Activated CD4-positive, alpha-beta T cell treated with anti-CD3 and anti-CD28 coated beads for 1 hour (primary cell): Measurements from ENCODE around the gene MIXL1.
"Not testable (repeated sequence)": the region's sequence is repeated elsewhere in the genome, so short reads cannot be mapped to it uniquely, and the experiment has no call there.

Source experiments
- DNase-seq: peaks from one replicate; pipeline ENCODE4 v3.0.0-alpha.2; 2020

MIXL1 gene

GRCh38 chr1:226215239-226215638, 8.2 kb upstream of the MIXL1 start:
- no peak for DNase-seq

DNA sequence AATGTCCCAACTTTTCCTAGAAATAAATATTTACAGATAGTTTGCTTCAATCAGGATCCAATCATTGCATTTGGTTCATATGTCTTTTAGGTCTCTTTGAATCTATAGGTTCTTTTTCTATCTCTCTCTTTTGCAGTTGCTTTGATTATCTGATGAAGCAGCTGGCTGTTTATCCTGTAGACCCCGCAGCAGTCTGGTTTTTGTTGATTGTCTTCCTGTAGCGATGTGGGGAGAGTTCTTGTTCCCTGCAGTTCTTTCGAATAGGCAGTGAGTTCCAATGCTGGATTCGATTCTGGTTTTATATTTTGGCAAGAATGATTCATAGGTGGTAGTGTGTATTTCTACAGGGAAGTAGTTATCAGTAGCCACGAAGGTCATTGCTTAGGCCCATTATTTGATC, 7.4 kb upstream of the MIXL1 start:
- no peak for DNase-seq

DNA sequence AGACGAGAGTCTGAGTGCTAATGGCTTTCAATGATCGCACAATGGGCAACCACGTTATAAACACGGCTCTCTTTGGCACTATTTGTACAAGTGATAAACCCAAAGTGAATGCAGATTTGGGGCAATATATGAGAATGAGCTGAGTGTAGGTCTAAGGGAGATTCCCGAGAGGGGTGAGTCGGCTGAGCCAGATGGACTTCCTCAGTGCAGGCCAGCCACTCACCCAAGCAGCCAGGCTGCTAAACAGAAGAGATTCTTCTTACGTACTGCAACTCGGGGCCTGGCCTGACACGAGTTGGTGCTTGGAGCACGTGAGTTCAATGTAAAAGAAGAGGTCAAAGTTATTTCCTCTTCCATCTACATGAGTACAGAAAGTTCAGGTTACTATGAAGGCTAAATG, 6.2 kb upstream of the MIXL1 start:
- DNase-seq: no peak

DNA sequence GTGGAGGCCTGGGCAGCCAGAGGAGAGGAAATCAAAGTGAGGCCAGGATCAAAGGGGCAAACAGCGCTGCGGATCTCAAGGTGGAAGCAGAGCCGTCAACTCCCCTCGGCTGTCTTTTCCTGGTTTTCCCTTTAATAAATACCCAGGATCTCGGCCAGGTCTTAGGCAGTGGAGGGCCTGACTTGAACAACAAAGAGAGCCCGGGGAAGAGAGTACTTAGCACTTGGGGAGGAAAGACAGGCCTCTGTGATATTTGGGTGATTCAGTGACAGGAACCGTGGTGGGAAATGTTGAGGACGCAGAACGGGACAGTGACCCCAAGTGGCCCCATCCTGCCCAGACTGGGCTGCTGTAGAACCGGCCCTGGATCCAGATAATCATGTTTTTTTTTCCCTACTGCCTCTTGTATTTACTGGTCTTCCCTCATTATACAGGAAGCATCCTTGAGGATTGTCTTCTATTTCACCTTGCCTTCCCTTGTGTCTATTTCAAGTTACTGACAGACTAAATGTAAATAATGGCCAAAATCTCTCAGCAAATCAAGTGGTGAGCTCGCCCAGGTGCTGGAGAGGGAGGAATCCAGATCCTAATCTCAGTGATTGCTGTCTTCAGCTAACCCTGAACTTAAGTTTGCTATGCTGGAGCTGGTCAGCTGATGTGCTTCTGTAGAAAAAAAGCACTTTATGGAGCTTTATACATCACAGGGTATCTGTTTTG, 2.8 kb upstream of the MIXL1 start:
- no peak for DNase-seq

DNA sequence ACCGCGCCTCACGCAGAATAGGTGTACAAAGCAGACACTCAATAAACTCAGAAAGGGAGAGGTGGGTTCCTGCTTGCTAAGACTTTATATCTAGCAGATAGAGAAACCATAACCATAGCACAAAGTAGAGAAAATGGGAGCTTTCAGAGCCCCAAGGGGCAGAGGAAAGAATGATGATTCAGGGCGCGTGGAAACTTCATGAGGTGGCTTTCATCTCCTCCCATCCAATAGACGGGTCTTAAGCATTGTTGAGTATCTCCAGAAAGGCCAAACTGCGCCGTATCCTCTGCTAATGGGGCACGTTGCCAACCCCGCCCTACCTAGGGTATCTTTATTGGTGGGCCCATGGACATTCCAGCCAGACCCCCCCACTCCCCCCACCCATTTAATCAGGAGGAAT, 778 bp upstream of the MIXL1 start:
- DNase-seq: no peak

DNA sequence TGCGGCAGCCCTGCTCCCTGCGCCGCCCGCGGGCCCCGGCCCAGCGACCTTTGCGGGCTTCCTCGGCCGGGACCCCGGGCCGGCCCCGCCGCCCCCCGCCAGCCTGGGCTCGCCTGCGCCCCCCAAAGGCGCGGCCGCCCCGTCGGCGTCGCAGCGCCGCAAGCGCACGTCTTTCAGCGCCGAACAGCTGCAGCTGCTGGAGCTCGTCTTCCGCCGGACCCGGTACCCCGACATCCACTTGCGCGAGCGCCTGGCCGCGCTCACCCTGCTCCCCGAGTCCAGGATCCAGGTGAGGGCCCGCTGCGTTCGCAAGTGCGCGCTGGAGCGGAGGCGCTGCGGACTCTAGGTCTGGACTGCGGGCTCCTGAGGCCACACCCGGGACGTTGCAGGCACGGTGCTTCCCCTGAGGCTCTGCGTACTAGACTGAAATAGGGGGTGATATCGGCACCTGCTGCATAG, 351 bp downstream of the MIXL1 start:
- DNase-seq: no peak

GRCh38 chr1:226226601-226227000, 3.1 kb downstream of the MIXL1 start:
- no peak for DNase-seq

- no peak for DNase-seq
These were observed 9.8 kb downstream of the MIXL1 start for GRCh38 chr1:226233293-226233692.

GRCh38 chr1:226233806-226234205, 10.3 kb downstream of the MIXL1 start:
- DNase-seq: no peak

GRCh38 chr1:226236826-226237225, 13.4 kb downstream of the MIXL1 start:
- no peak for DNase-seq

GRCh38 chr1:226239421-226239820, 16.0 kb downstream of the MIXL1 start:
- DNase-seq: no peak

DNA sequence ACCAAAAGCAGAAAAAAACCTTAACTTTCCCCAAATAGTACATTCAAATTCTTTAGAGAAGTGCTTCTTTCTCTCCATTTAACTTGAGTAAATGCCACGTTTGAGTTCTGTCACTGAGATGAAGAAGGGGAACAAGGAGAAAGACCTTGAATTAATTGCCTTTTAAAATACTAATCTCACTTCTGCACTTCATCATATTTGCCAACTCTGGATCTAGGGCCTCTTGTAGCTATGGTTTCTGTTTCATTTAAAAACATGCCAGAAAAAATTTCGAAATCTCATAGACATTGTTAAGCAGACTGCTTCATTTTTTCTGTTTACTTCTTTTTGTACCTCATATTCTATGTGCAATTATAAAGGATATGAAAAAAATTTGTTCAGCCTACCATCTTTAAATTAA, 24.6 kb downstream of the MIXL1 start:
- no peak for DNase-seq

DNA sequence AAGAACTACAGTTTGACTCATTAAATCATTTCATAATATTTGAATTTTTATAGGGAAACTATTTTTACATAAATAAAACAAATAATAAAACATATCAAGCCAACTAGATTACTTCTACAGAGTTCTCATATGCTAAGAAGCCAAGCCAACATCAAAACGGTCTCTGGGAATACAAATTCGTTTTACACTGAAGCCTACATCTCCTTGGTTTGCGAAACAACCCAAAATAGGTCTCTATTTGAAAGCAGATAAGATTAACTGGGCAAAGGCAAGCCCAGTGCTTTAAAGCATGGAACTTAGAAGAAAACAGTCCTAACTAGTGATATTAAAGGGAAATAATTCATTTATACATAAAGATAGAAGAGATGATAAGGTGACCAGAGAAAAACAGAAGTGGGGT, 25.3 kb downstream of the MIXL1 start:
- DNase-seq: no peak

DNA sequence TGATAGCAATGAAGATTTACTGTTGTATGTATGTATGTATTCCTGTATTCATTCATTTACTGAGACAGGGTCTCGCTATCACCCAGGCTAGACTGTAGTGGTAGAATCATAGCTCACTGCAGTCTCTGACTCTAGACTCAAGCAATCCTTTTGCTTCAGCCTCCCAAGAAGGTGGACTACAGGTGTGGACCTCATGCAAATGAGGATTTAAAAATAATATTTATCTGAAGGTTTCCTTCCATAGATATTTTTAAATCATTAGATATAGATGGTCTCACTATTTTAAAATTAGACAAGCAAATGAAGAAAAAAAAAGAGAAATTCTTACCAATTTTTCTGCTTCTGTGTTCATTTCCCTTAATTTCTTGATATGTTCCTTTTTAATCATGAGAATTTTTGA, 27.0 kb downstream of the MIXL1 start:
- no peak for DNase-seq

GRCh38 chr1:226252841-226253240, 29.4 kb downstream of the MIXL1 start:
- not testable (repeated sequence) for DNase-seq

DNA sequence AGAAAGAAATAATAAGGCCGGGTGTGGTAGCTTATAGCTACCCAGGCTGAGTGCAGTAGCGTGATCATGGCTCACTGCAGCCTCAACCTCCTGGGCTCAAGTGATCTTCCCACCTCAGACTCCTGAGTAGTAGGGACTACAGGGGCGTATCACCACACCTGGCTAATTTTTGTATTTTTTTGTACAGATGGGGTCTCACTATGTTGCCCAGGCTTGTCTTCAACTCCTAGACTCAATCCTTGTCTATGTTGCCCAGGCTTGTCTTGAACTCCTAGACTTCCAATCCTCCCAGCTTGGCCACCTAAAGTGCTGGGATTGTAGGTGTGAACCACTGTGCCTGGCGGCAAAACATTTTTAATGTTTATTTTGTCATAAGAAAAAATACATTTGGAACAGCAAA, 30.5 kb downstream of the MIXL1 start:
- DNase-seq: no peak

- DNase-seq: no peak
These were observed 31.9 kb downstream of the MIXL1 start for GRCh38 chr1:226255380-226255779.

DNA sequence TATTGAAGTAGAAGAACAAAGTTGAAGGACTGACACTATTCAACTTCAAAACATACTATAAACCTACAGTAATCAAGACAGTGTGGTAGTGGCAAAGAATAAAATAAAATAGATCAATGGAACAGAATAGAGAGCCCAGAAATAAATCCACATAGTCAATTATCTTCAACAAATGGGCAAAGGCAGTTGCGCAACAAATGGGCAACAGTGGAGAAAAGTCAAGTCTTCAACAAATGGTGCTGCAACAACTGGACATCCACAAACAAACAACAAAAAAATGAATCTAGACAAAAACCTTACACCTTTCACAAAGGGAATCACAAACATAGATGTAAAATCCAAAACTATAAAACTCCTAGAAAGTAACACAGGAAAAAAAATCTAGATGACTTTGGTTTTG, 38.4 kb downstream of the MIXL1 start:
- no peak for DNase-seq

DNA sequence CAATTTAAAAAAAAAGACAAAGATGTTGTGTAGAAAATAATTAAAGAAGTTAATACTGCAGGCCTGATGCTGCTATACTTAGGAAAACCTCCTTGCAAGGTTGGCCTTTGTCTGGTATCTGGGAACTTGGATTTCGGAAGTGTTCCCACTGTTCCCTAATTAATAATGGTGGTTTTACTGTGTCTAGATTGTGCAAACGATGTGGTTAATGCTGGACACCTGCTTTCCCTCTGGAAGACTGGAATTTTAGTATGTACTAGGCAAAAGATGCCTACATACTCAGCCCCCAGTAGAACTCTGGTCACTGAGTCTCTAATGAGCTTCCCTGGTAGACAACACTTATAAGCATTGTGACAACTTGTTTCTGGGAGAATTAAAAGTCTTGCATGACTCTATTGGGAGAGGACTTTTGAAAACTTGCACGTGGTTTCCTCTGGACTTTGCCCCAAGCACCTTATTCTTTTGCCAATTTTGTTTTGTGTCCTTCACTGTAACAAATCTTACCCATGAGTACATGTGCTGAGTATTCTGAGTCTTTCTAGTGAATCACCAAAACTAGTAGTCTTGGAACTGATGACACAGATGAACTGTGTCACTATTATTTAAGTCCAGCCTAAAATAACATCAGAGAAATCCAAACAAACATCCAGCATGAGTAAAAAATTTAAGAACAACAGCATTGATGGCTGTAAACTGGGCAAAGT, 45.1 kb downstream of the MIXL1 start:
- no peak for DNase-seq

GRCh38 chr1:226272233-226272902, 48.9 kb downstream of the MIXL1 start:
- DNase-seq: not testable (repeated sequence)

DNA sequence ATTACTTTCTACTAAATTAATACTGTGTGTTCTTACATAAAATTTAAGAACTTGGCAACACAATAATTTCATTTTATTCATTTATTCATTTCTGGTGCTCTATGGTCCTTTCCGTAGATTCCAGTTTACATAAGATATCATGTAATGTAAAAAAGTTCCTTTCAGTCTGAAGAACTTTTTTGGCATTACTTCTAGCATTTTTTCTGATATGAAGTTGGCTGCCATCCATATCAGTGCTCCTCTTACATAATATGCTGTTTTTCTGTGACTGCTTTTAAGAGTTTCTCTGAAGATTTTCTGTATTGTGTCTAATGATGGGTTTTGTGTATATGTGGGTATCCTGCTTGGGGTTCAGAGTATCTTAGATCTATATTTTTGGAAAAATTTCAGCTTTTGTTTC, 50.7 kb downstream of the MIXL1 start:
- no peak for DNase-seq

DNA sequence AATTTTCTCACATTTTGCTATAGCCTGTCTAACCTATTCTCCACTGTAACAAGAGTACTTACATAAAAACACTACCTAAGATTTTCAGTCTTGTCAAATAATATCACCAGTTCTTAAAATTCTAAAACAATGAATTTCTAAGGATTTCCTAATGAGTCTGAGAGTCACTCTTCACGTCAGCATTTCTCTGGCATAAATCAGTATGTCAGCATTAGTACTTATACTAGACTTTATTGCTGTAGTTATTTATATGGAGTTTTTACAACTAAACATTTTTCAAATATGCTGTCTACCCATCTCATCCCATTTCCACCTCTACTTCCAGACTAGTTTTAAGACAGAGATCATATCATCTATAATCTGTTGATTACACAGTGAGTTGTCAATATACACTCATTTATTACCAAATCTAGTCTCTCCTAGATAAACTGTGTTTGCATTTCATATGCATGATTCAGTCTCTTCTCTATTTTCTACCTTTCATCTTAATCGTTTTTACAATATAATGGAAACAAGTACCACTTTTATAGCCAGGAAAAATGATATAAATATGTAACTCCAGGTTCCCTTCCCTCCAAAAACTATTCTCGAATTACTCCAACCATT, 52.7 kb downstream of the MIXL1 start:
- no peak for DNase-seq
